Measurements from ENCODE around the gene PIK3R4.

Gene PIK3R4

GRCh38 chr3:130712718-130713423 lies 33.8 kb downstream of the PIK3R4 start:
- no peak overlapping the region for H3K4me3 ChIP-seq (ENCODE audit: low read depth, low read length)
- no peak for DNase-seq (ENCODE audit: low read depth)
- TF ChIP-seq CTCF (IDR thresholded peaks at IDR 0.05; ENCODE audit: insufficient read depth, low read depth, low read length, missing control alignments): no peak

GRCh38 chr3:130711565-130712324 lies 34.9 kb downstream of the PIK3R4 start:
- TF ChIP-seq CTCF (IDR thresholded peaks at IDR 0.05; ENCODE audit: insufficient read depth, low read depth, low read length, missing control alignments): no peak
- DNase-seq (ENCODE audit: low read depth): no peak
- H3K4me3 ChIP-seq (ENCODE audit: low read depth, low read length): no peak overlapping the region

GRCh38 chr3:130709671-130710070 lies 37.0 kb downstream of the PIK3R4 start:
- no peak overlapping the region for H3K4me3 ChIP-seq (ENCODE audit: low read depth, low read length)
- no peak for TF ChIP-seq CTCF (IDR thresholded peaks at IDR 0.05; ENCODE audit: insufficient read depth, low read depth, low read length, missing control alignments)
- no peak for DNase-seq (ENCODE audit: low read depth)

GRCh38 chr3:130707902-130708601 lies 38.6 kb downstream of the PIK3R4 start:
- H3K4me3 ChIP-seq (ENCODE audit: low read depth, low read length): no peak overlapping the region
- TF ChIP-seq CTCF (IDR thresholded peaks at IDR 0.05; ENCODE audit: insufficient read depth, low read depth, low read length, missing control alignments): no peak
- DNase-seq (ENCODE audit: low read depth): no peak

GRCh38 chr3:130705501-130705900 lies 41.1 kb downstream of the PIK3R4 start:
- no peak for TF ChIP-seq CTCF (IDR thresholded peaks at IDR 0.05; ENCODE audit: insufficient read depth, low read depth, low read length, missing control alignments)
- H3K4me3 ChIP-seq (ENCODE audit: low read depth, low read length): no peak overlapping the region
- DNase-seq (ENCODE audit: low read depth): no peak

GRCh38 chr3:130702985-130703384 lies 43.6 kb downstream of the PIK3R4 start:
- no peak for TF ChIP-seq CTCF (IDR thresholded peaks at IDR 0.05; ENCODE audit: insufficient read depth, low read depth, low read length, missing control alignments)
- no peak overlapping the region for H3K4me3 ChIP-seq (ENCODE audit: low read depth, low read length)
- DNase-seq (ENCODE audit: low read depth): no peak
